K562 (cell line): Measurements from ENCODE around the gene AKAP6. TPM values are rescaled to one million over a fixed set of nuclear protein-coding genes. Genes with fewer than 3 reads are reported as not detected.

ENCODE experiments used
- ATAC-seq: fragments of 200-7000 bp; cut with Tn5 transposase; 3 replicates; pipeline ENCODE4 v1.9.1; 2020; ENCODE audit warnings: moderate library complexity
- BruUV-seq: library from RNA; stranded (reverse); fragments of 400-500 nt; replicated peaks from 2 replicates; lab custom pipeline; 2021; lab: Mats Ljungman, UMichigan
- CTCF ChIA-PET: fragments of 300-600 bp; formaldehyde crosslinking; extraction: SDS; loops from one replicate; lab custom pipeline; 2021; ENCODE audit warnings: low intra/inter-chr PET ratio; lab: Yijun Ruan, JAX
- POLR2A ChIA-PET: fragments of 300-600, 350-650 bp; sonication (Branson Sonifier 250); formaldehyde crosslinking; extraction: SDS; loops from one replicate; lab custom pipeline; 2021; ENCODE audit warnings: antibody characterized with exemption, inconsistent platforms; lab: Yijun Ruan, JAX
- DNase-seq, 4 experiments: peaks; one replicate each; pipeline versions ENCODE4 v3.0.0 to v3.0.0-alpha.2; 2011 to 2018; ENCODE audit warnings: low spot score in 3 of 4, mixed read lengths in 3 of 4; ENCODE audit errors: extremely low read depth in 1 of 4
- FAIRE-seq: peaks from 2 replicates; lab custom pipeline; 2011; peaks lifted over from hg19 to GRCh38; lab: Jason Lieb, UNC
- H2AFZ ChIP-seq: 2 replicates; pipeline ENCODE4 v1.6.0; 2011; ENCODE audit warnings: low read depth, low read length, control low read depth, inconsistent platforms
- H3K27ac ChIP-seq: fragments of 200-600 bp; 3 replicates; pipeline ENCODE4 v1.8.0; 2011; ENCODE audit warnings: low read depth, mild to moderate bottlenecking, control low read depth, inconsistent platforms, low read length, moderate library complexity, mixed read lengths; ENCODE audit errors: extremely low read depth
- H3K27me3 ChIP-seq, 2 experiments: fragments of 300-600 bp in 1 of 2; 2 replicates in 1 of 2; 3 replicates in 1 of 2; pipeline versions ENCODE4 v1.6.0 to v1.8.0; 2011; ENCODE audit warnings: inconsistent platforms in 2 of 2, low read length in 2 of 2, mild to moderate bottlenecking in 1 of 2, mixed read lengths in 1 of 2, moderate library complexity in 1 of 2; ENCODE audit not compliant: control insufficient read depth in 2 of 2, insufficient read depth in 2 of 2
- H3K36me3 ChIP-seq: fragments of 300-600 bp; 3 replicates; pipeline ENCODE4 v1.8.0; 2011; ENCODE audit warnings: mild to moderate bottlenecking, low read length, inconsistent platforms; ENCODE audit not compliant: control insufficient read depth, insufficient read depth
- H3K4me1 ChIP-seq, 2 experiments: fragments of 200-600 bp in 1 of 2; replicated peaks in 1 of 2; 2 replicates in 1 of 2; 3 replicates in 1 of 2; pipeline versions ENCODE4 v1.5.1 to v1.8.0; 2011; ENCODE audit warnings: inconsistent platforms in 2 of 2, low read length in 2 of 2, mild to moderate bottlenecking in 1 of 2, mixed read lengths in 1 of 2, moderate library complexity in 1 of 2; ENCODE audit not compliant: control insufficient read depth in 2 of 2, insufficient read depth in 2 of 2
- H3K4me2 ChIP-seq: 2 replicates; pipeline ENCODE4 v1.6.1; 2011; ENCODE audit warnings: low read length, control low read depth, inconsistent platforms, mixed read lengths; ENCODE audit not compliant: insufficient read depth
- H3K4me3 ChIP-seq: fragments of 200-600 bp; sonication (generic), shearing (Covaris generic); 2 replicates; pipeline ENCODE4 v1.5.1; 2016; ENCODE audit warnings: control low read depth, inconsistent platforms
- H3K79me2 ChIP-seq: fragments of 200-600 bp; 3 replicates; pipeline ENCODE4 v1.8.0; 2011; ENCODE audit warnings: low read length, inconsistent platforms; ENCODE audit not compliant: control insufficient read depth, insufficient read depth
- H3K9ac ChIP-seq, 2 experiments: 2 replicates each; pipeline versions ENCODE4 v1.6.0 to v1.6.1; 2011; ENCODE audit warnings: low read depth in 2 of 2, low read length in 2 of 2, control low read depth in 1 of 2, inconsistent platforms in 1 of 2, mild to moderate bottlenecking in 1 of 2, mixed read lengths in 1 of 2; ENCODE audit not compliant: insufficient read depth in 1 of 2
- H3K9me1 ChIP-seq: one replicate; pipeline ENCODE4 v1.6.0; 2011; ENCODE audit warnings: inconsistent platforms, mild to moderate bottlenecking, low read length, moderate library complexity; ENCODE audit not compliant: control insufficient read depth, insufficient read depth
- H3K9me3 ChIP-seq: replicated peaks from 2 replicates; pipeline ENCODE4 v1.5.1; 2011; ENCODE audit warnings: low read depth, low read length, inconsistent platforms; ENCODE audit not compliant: control insufficient read depth, insufficient read depth
- H4K20me1 ChIP-seq: replicated peaks from 2 replicates; pipeline ENCODE4 v1.6.1; 2011; ENCODE audit warnings: low read length, inconsistent platforms, mixed read lengths; ENCODE audit not compliant: control insufficient read depth, insufficient read depth
- ATF1 ChIP-seq, 2 experiments: fragments of 450-650 bp in 1 of 2; IDR thresholded peaks; 2 replicates each; pipeline ENCODE4 v1.6.1; 2016; ENCODE audit warnings: missing compliant biosample characterization in 1 of 2, missing genetic modification characterization in 1 of 2
- CEBPG ChIP-seq, 3 experiments: fragments of 200-800 bp in 1 of 3; sonication (Bioruptor generic) in 1 of 3; sonication (generic) in 1 of 3; formaldehyde crosslinking in 1 of 3; IDR thresholded peaks in 2 of 3; conservative IDR thresholded peaks in 1 of 3; 2 replicates each; pipeline versions ENCODE4 v1.6.1 to v1.8.0; 2016 to 2022; ENCODE audit warnings: missing compliant biosample characterization in 2 of 3, missing genetic modification characterization in 2 of 3, mild to moderate bottlenecking in 1 of 3, missing genetic modification reagents in 1 of 3
- CHD1 ChIP-seq: fragments of 200-600 bp; sonication (generic); IDR thresholded peaks from one replicate; pipeline ENCODE4 v1.6.1; 2012; ENCODE audit warnings: mild to moderate bottlenecking, moderate library complexity, low read length, inconsistent platforms
- HSF4 ChIP-seq: fragments of 250-450 bp; sonication (Bioruptor Pico); IDR thresholded peaks from 2 replicates; pipeline ENCODE4 v2.1.2; 2022; ENCODE audit warnings: mild to moderate bottlenecking, moderate library complexity, borderline replicate concordance
- KDM2B ChIP-seq: fragments of 250-450 bp; sonication (Bioruptor Pico); IDR thresholded peaks from 2 replicates; pipeline ENCODE4 v1.8.0; 2021; ENCODE audit warnings: mild to moderate bottlenecking, moderate library complexity
- KDM5B ChIP-seq: fragments of 200-600 bp; sonication (generic); IDR thresholded peaks from 2 replicates; pipeline ENCODE4 v1.6.1; 2012; ENCODE audit warnings: low read depth, mild to moderate bottlenecking, moderate library complexity, low read length, control low read depth, inconsistent platforms; ENCODE audit not compliant: insufficient replicate concordance
- STAT5A ChIP-seq: IDR thresholded peaks from 2 replicates; pipeline ENCODE4 v1.6.1; 2012; ENCODE audit warnings: low read length, inconsistent platforms, borderline replicate concordance
- TAF15 ChIP-seq: fragments of 200-400 bp; formaldehyde crosslinking; IDR thresholded peaks from 2 replicates; pipeline ENCODE4 v1.6.1; 2017; ENCODE audit warnings: mild to moderate bottlenecking, low read depth, low read length, moderate library complexity
- ZNF449 ChIP-seq: fragments of 250-450 bp; sonication (Bioruptor Pico); IDR thresholded peaks from 2 replicates; pipeline ENCODE4 v1.8.0; 2022; ENCODE audit warnings: moderate library complexity, mild to moderate bottlenecking, inconsistent platforms
- ZNF79 ChIP-seq: fragments of 250-450 bp; sonication (Bioruptor Pico); IDR thresholded peaks from 2 replicates; pipeline ENCODE4 v1.4.0; 2020; ENCODE audit warnings: low read depth, mild to moderate bottlenecking, moderate library complexity
- WGBS: fragments of 100-300 bp; shearing (Covaris generic); methylation state at CpG from one replicate; pipeline ENCODE4 v1.1.6; 2016; ENCODE audit warnings: low coverage, mixed read lengths; ENCODE audit not compliant: insufficient coverage; ENCODE audit errors: missing lambda C conversion rate; 5-methylcytosine and 5-hydroxymethylcytosine counted together
- in situ Hi-C: fragments of 300-500 bp; cut with MboI; formaldehyde crosslinking; loops from 4 replicates; pipeline ENCODE4 v1.15.0; 2018; ENCODE audit warnings: inconsistent platforms, mixed read lengths
- intact Hi-C: fragments of 100-400 bp; cut with micrococcal nuclease; formaldehyde crosslinking; loops from 2 replicates; pipeline ENCODE4 v1.14.2; 2022
- polyA plus RNA-seq, 8 experiments: library from polyadenylated mRNA; depleted of rRNA in 4 of 8; stranded (reverse) in 5 of 8; unstranded in 3 of 8; fragments of >200 nt; fragmentation: Nextera tagmentation in 2 of 8; fragmentation: Illumina TruSeq in 1 of 8; extraction: Ambion mirVana in 2 of 8; extraction: Trizol in 1 of 8; gene quantifications; 2 replicates each; pipeline versions ENCODE4 v1.2.1 to v1.2.3, GENCODE V29; 2011 to 2014; ENCODE audit warnings: inconsistent platforms in 1 of 8, missing spikeins in 1 of 8
- total RNA-seq, 7 experiments: library from RNA; depleted of rRNA in 6 of 7; stranded (reverse); fragments of >200 nt in 6 of 7; fragmentation: Illumina TruSeq in 2 of 7; extraction: Trizol in 2 of 7; gene quantifications; 2 replicates each; pipeline versions ENCODE4 v1.2.1 to v1.2.3, GENCODE V29; 2011 to 2021; ENCODE audit warnings: low replicate concordance in 1 of 7

AKAP6 gene
- total and polyA plus RNA-seq, 9 of the 15 experiments (the other 6 are each of a cell fraction or from before 2014, with no cell fraction given) = 0.03 to 1.7 (median 0.48) TPM

- Histone ChIP-seq H2AFZ (no peak overlapping the region), H3K9me3 (no peaks in the 10 kb centered on the region), H4K20me1 (no peaks in the 10 kb centered on the region), H3K4me3 (no peak overlapping the region), H3K79me2 (no peaks in the 10 kb centered on the region), H3K4me1 (no peaks in the 10 kb centered on the region), H3K27ac (no peak overlapping the region), H3K9me1 (no peaks in the 10 kb centered on the region), H3K27me3 (no peaks in the 10 kb centered on the region), H3K9ac (no peak overlapping the region), H3K36me3 (no peaks in the 10 kb centered on the region), H3K4me2 (no peak overlapping the region)
- ChIA-PET POLR2A (no interaction called here), CTCF (no interaction called here)
- intact Hi-C loops (loop anchor here (10.0 kb wide), 1 partner anchor 135 kb away; no protein-coding TSS in a partner anchor), in situ Hi-C loops (loop anchor here (10.0 to 25.0 kb wide), 2 partner anchors 1075 to 1593 kb away; no protein-coding TSS in a partner anchor)
- DNase-seq (no peak), FAIRE-seq (no peak), ATAC-seq (no peak)
- TF ChIP-seq ZNF79 (no peak), KDM2B (CRISPR knock-in tag) (no peak), CHD1 (no peak), ATF1 (CRISPR knock-in tag; IDR thresholded peaks at IDR 0.05) (no peak), ATF1 (tag; IDR thresholded peaks at IDR 0.05) (no peak), CEBPG (CRISPR knock-in tag; IDR thresholded peaks at IDR 0.05) (no peak), CEBPG (tag; conservative IDR thresholded peaks at IDR 0.05 in 1 of 2, IDR thresholded peaks at IDR 0.05 in 1 of 2) (no peak), ZNF449 (no peak), STAT5A (no peak), TAF15 (no peak), HSF4 (no peak), KDM5B (no peak)
- 9% methylated on average over 1 of the region's 1 CpG for WGBS
- no TSS peak for BruUV-seq
These were observed 390.5 kb downstream of the AKAP6 start for GRCh38 chr14:32719601-32720000.
